Lung microvascular endothelial cell (primary cell): ENCODE data around the gene CCIN. TPM values are rescaled to one million over a fixed set of nuclear protein-coding genes. Genes with fewer than 3 reads are reported as not detected.

Experiments used
- DNase-seq, 2 donors: peaks; one replicate each; pipeline versions ENCODE4 v3.0.0 to v3.0.0-alpha.2; 2010; ENCODE audit warnings: low read depth in 2 of 2
- total RNA-seq: library from RNA; depleted of rRNA; stranded (reverse); fragments of >200 nt; gene quantifications from 2 replicates; pipeline ENCODE4 v1.2.1, GENCODE V29; 2014

CCIN gene
- total RNA-seq, 1 donor from 2014 or later: under 0.01 TPM

DNA sequence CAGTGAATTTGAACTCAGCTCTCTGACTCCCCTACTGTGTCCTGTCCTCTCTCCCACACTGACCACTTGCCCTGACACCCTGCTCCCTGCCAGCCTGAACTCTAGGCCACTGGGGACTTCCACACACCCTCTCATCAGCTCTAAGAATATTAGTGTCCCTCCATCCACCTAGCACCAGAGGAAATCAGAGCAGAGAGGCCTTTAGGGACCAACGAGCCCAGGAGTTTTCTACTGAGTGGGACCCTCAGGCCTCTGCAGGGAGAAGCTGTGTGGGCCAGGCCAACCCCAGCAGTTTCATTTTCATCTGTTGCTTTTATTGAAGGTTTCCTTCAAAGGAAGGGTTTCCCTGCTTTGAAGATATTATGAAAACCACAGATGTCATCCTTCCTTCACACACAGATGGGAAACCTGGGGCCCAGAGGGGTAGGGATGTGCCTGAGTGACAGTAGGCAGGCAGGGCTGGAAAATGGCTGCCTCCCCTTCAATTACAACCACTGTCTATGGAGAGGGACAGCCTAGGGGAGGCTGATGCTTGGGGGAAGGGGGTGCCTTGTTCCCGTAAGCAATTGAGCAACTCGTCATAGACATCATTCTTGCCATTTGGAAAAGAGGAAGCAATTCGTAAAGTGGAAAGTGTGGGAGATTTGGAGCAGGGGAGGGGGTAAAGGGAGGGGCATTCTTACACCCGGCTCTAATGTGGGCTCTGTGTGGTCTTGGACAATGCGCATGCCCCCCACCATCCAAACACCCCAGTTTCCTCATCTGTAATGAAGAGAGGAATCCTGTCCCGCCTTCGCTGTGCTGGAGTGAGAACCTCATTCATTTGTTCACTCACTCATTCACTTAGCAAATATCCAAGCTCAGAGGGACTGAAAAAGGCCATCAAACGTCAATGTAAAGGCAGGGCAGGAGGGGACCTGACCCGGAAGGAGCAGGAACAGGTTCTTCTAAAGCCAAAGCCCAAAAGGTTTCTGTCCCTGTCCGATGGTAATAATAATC is 28.8 kb upstream of the CCIN start:
- no peak for DNase-seq

DNA sequence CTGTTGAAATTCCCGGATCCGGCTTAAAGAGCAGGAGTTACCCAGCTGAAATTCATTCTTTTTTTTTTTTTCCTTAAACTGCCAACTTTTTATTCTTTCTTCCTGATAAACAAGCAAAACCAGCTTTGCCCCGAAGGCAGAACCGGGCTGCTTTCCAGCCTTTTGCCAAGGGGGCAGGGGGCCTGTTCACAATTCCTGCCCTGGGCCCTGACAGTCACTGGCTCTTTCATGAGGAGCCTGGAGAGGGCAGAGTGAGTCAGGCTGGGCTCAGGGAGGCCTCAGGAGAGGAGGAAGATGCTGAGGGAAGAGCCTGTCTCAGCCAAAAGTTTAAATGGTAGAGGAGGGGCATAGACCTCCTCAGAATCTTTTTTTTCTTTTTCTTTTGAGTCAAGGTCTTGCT is 27.9 kb upstream of the CCIN start:
- peak in 1 of 2 donors; percentile 28 for DNase-seq

- no peak for DNase-seq
Measured at GRCh38 chr9:36141761-36142160, 27.4 kb upstream of the CCIN start.

GRCh38 chr9:36142510-36143244 is 26.5 kb upstream of the CCIN start:
- DNase-seq: peak; percentile 33 to 42

DNA sequence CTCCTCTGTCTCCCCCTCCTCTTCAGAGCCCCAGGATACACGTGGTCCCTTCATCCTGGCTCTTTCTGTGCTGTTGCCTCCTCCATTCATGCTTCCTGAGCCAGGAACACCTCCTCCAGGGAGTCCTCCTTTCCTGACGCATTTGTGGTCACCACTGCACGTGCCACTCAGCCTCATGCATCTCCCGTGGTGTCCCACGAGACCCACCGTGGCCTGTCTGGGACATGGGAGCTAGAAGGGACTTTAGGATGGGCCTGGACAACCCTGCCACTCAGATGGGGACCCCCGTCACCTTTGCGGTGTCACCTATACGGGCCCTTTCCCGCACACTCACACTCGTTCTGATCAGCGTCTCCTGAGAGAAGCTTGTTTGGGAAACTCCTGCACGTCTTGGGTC is 25.9 kb upstream of the CCIN start:
- no peak for DNase-seq

DNA sequence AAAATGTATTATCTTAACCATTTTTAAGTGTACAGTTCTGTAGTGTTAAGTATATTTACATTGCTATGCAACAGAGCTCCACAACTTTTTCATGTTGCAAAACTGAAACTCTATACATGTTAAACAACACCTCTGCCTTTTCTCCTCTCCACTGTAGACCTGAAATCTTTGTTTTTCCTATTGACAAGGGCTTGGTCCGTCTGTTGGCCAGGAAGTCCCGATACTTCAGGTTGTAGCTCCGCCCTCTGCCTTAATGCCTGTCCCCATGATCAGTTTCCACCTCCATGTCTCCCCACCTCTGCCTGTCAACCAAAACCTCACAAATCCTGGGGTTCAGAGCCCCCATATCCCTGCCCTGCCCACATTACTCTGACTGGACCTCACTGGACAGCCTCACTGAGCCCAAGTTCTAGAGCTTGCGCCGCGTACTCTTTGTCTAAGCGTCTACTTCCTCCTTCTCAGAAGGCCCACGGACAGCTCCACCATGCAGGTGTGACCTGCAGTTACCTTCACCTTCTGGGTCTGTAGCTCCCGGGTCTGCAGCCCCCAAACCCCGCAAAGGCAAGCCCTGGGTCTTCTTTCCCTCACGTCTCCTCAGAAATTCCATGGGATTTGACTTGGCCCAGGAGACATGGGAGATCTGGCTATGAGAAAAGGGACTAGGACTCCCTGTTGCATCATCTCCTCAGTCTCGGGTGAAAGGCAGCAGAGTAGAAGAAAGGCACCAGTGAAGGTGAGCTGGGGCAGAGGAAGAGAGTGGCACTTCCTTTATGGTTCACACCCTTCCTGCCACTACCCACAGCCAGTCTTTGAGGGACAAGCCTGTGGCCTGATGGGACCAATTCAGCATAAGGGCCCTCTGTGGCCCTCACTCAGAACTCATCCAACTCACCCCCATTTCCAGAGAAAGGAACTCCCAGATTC is 24.6 kb upstream of the CCIN start:
- DNase-seq: no peak

DNA sequence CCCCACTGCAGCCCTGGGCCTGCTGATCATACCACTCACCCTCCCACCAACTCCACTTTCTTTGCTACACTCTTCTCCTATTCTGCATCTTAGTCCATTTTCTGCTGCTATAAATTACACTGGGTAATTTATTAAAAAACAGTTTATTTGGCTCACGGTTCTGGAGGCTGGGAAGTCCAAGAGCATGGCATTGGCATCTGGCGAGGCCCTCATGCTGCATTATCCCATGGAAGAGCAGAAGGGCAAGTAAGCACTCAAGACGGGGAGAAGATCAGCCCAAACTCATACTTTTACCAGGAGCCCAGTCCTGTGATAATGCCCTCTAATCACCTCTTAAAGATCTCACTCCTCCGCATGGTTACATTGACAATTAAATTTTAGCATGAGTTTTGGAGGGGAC is 23.2 kb upstream of the CCIN start:
- no peak for DNase-seq

GRCh38 chr9:36146651-36147050 is 22.5 kb upstream of the CCIN start:
- DNase-seq: no peak

- DNase-seq: no peak
Measured at GRCh38 chr9:36147441-36148175, 21.6 kb upstream of the CCIN start.

GRCh38 chr9:36148311-36149051 is 20.7 kb upstream of the CCIN start:
- peak; percentile 90 to 96 for DNase-seq

GRCh38 chr9:36149197-36149596 is 20.0 kb upstream of the CCIN start:
- DNase-seq: peak in 1 of 2 donors; percentile 80

- DNase-seq: peak; percentile 39 to 45
Measured at GRCh38 chr9:36150574-36151315, 18.4 kb upstream of the CCIN start.

DNA sequence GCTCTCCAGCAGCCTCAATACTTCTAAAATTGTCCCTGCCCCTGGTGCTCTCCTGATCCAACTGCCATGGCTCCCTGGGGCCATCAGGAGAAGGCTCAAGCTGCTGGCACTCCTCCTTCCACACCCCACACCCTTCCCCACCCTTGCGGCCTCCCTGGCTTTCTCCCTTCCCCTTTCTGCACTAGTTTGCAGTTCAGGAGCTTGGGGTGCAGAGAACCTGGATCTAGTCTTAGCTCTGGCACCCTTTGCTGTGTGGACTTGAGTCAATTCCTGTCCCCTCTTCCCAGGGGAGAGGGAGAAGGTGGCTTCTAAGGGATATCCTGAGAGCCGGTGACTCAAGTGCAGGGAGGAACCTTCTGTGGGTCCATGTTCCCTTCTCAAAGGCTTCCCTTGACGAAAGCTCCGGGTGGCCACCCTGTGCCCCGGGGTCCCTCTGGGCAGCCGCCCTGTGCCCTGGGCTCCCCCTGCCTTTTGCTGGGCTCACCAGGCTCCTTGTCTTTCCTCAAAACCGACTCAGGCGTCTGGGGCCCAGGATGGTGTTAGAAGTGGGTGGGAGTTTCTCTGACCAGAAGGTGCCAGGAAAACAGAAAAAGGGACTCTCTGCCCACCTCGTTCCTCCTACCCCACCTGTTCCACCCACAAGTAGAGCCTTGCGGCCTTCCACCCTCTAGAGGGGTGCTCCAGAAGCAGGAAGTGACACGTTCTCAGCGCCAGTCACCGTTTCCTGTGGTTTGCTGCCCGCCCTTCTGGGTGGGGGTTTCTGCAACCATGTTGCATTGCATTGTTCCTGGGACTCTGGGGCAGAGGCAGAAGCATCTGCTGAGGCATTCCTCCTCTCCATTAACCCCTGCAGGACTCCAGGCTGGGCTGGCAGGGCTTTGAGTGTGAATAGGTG is 17.6 kb upstream of the CCIN start:
- DNase-seq: peak; percentile 73 to 90

- DNase-seq: peak in 1 of 2 donors; percentile 85
Measured at GRCh38 chr9:36152741-36153438, 16.3 kb upstream of the CCIN start.

DNA sequence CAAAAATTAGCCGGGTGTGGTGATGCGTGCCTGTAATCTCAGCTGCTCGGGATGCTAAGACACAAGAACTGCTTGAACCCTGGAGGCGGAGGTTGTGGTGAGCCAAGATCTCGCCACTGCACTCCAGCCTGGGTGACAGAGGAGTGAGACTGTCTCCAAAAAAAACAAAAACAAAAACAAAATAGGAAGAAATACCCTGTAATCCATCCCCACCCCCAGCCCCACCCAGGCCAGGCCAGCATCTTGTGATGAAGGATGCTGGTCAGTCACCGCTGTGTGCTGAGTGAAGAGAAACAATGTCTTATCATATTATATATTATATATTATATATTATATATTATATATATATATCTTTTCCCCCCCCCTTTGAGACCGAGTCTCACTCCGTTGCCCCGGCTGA is 15.4 kb upstream of the CCIN start:
- DNase-seq: no peak

GRCh38 chr9:36154331-36154952 is 14.7 kb upstream of the CCIN start:
- DNase-seq: peak; percentile 63 to 95

DNA sequence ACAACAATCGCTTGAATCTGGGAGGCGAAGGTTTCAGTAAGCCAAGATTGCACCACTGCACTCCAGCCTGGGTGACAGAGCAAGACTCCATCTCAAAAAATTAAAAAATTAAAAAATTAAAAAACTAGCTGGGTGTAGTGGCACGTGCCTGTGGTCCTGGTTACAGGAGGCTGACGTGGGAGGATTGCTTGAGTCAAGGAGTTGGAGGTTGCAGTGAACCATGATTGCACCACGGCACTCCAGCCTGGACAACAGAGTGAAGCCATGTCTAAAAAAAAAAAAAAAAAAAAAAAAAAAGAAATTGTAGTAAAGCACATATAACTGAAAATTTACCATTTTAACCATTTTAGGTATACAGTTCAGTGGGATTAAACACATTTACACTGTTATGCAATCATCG is 13.1 kb upstream of the CCIN start:
- DNase-seq: no peak
